GM12878 (cell line): ENCODE results near the gene AK4. TPM values are rescaled to one million over a fixed set of nuclear protein-coding genes. Genes with fewer than 3 reads are reported as not detected.

ENCODE experiments used
- ATAC-seq: fragments of 200-7000 bp; cut with Tn5 transposase; 3 replicates; pipeline ENCODE4 v1.9.1; 2020; ENCODE audit warnings: mild to moderate bottlenecking, moderate library complexity
- BruUV-seq: library from RNA; stranded (reverse); fragments of 400-500 nt; replicated peaks from 2 replicates; lab custom pipeline; 2021; lab: Mats Ljungman, UMichigan
- CTCF ChIA-PET: fragments of 300-600 bp; sonication (Branson Sonifier 250); formaldehyde crosslinking; extraction: SDS; loops from one replicate; lab custom pipeline; 2021; ENCODE audit warnings: inconsistent platforms; lab: Yijun Ruan, JAX
- POLR2A ChIA-PET: fragments of 350-600 bp; formaldehyde crosslinking; extraction: SDS; loops from one replicate; lab custom pipeline; 2021; ENCODE audit warnings: inconsistent platforms; lab: Charles Lee
- RAD21 ChIA-PET: fragments of 300-600 bp; sonication (Branson Sonifier 250); formaldehyde crosslinking; loops from one replicate; lab custom pipeline; 2023; ENCODE audit warnings: antibody characterized with exemption; ENCODE audit not compliant: unreplicated experiment; lab: Charles Lee
- SMC1A ChIA-PET: fragments of 300-600 bp; sonication (Branson Sonifier 250); formaldehyde crosslinking; loops from one replicate; lab custom pipeline; 2023; ENCODE audit not compliant: unreplicated experiment, uncharacterized antibody; lab: Charles Lee
- DNase-seq: peaks from one replicate; pipeline ENCODE4 v3.0.0-alpha.2; 2011; ENCODE audit warnings: low read depth, low spot score
- FAIRE-seq: peaks from 3 replicates; lab custom pipeline; 2011; peaks lifted over from hg19 to GRCh38; lab: Jason Lieb, UNC
- H2AFZ ChIP-seq: 2 replicates; pipeline ENCODE4 v1.6.0; 2011; ENCODE audit warnings: low read depth, low read length, control low read depth; ENCODE audit not compliant: control insufficient read depth
- H3K27ac ChIP-seq: 2 replicates; pipeline ENCODE4 v1.5.1; 2011; ENCODE audit warnings: control low read depth; ENCODE audit not compliant: control insufficient read depth, insufficient read depth
- H3K27me3 ChIP-seq, 2 experiments: replicated peaks in 1 of 2; 2 replicates each; pipeline versions ENCODE4 v1.6.0 to v1.6.1; 2011; ENCODE audit warnings: low read length in 1 of 2; ENCODE audit not compliant: control insufficient read depth in 2 of 2, insufficient read depth in 2 of 2
- H3K36me3 ChIP-seq, 2 experiments: 2 replicates each; pipeline ENCODE4 v1.5.1; 2011; ENCODE audit warnings: low read length in 1 of 2; ENCODE audit not compliant: control insufficient read depth in 2 of 2, insufficient read depth in 2 of 2
- H3K4me1 ChIP-seq: 2 replicates; pipeline ENCODE4 v1.6.1; 2011; ENCODE audit warnings: mild to moderate bottlenecking, low read length, moderate library complexity, mixed read lengths; ENCODE audit not compliant: control insufficient read depth, insufficient read depth
- H3K4me2 ChIP-seq: 2 replicates; pipeline ENCODE4 v1.6.0; 2011; ENCODE audit warnings: control low read depth; ENCODE audit not compliant: control insufficient read depth, insufficient read depth
- H3K4me3 ChIP-seq: fragments of 200-600 bp; sonication (generic); 2 replicates; pipeline ENCODE4 v1.5.1; 2016
- H3K79me2 ChIP-seq: 2 replicates; pipeline ENCODE4 v1.6.0; 2011; ENCODE audit warnings: low read length; ENCODE audit not compliant: control insufficient read depth, insufficient read depth
- H3K9ac ChIP-seq: 2 replicates; pipeline ENCODE4 v1.8.0; 2011; ENCODE audit warnings: low read length, control low read depth, mixed read lengths; ENCODE audit not compliant: control insufficient read depth, insufficient read depth
- H3K9me3 ChIP-seq: replicated peaks from 3 replicates; pipeline ENCODE4 v1.5.1; 2011; ENCODE audit warnings: mild to moderate bottlenecking, low read length; ENCODE audit not compliant: control insufficient read depth, insufficient read depth
- H4K20me1 ChIP-seq: 2 replicates; pipeline ENCODE4 v1.6.0; 2011; ENCODE audit not compliant: control insufficient read depth, insufficient read depth
- CEBPB ChIP-seq, 2 experiments: fragments of 150-350 bp in 1 of 2; IDR thresholded peaks; 2 replicates each; pipeline ENCODE4 v1.6.1; 2012 to 2014; ENCODE audit warnings: low read depth in 2 of 2, low read length in 2 of 2, borderline replicate concordance in 1 of 2, inconsistent platforms in 1 of 2
- IKZF1 ChIP-seq: fragments of 450-650 bp; conservative IDR thresholded peaks from 2 replicates; pipeline ENCODE4 v1.6.1; 2017; ENCODE audit warnings: antibody characterized with exemption, mild to moderate bottlenecking
- MYC ChIP-seq: IDR thresholded peaks from 2 replicates; pipeline ENCODE4 v1.6.1; 2011; ENCODE audit warnings: mild to moderate bottlenecking, low read length, moderate library complexity, inconsistent platforms; ENCODE audit not compliant: insufficient read depth, insufficient replicate concordance, insufficient read length, severe bottlenecking
- SPI1 ChIP-seq: IDR thresholded peaks from 2 replicates; pipeline ENCODE4 v1.6.1; 2011; ENCODE audit warnings: low read depth, mild to moderate bottlenecking, low read length, moderate library complexity, borderline replicate concordance; ENCODE audit not compliant: insufficient read depth
- SRF ChIP-seq, 2 experiments: IDR thresholded peaks; 2 replicates each; pipeline ENCODE4 v1.6.1; 2011; ENCODE audit warnings: low read depth in 2 of 2, low read length in 2 of 2, mild to moderate bottlenecking in 1 of 2, moderate library complexity in 1 of 2
- SUZ12 ChIP-seq: fragments of 200-600 bp; sonication (generic); IDR thresholded peaks from one replicate; pipeline ENCODE4 v1.6.1; 2018; ENCODE audit warnings: antibody characterized with exemption, mild to moderate bottlenecking; ENCODE audit not compliant: unreplicated experiment
- WGBS: methylation state at CpG from one replicate; pipeline ENCODE4 v1.1.6; 2016; ENCODE audit warnings: low lambda C conversion rate; ENCODE audit not compliant: insufficient replicate concordance, insufficient coverage; ENCODE audit errors: missing lambda C conversion rate; 5-methylcytosine and 5-hydroxymethylcytosine counted together
- in situ Hi-C: fragments of 300-500 bp; cut with MboI; formaldehyde crosslinking; loops from 9 replicates; pipeline ENCODE4 v1.14.3; 2018; ENCODE audit warnings: mixed read lengths
- intact Hi-C: fragments of 100-400 bp; cut with micrococcal nuclease; formaldehyde crosslinking; loops from one replicate; pipeline ENCODE4 v1.14.2; 2022; ENCODE audit not compliant: unreplicated experiment
- polyA plus RNA-seq, 11 experiments: library from polyadenylated mRNA; depleted of rRNA in 4 of 11; unstranded in 6 of 11; stranded (reverse) in 5 of 11; fragments of >200 nt; fragmentation: Nextera tagmentation in 4 of 11; fragmentation: Illumina TruSeq in 1 of 11; extraction: Ambion mirVana in 4 of 11; extraction: Trizol in 1 of 11; gene quantifications; 1 replicate in 1 of 11; 2 replicates in 10 of 11; pipeline versions ENCODE4 v1.2.1 to v1.2.3, GENCODE V29; 2011 to 2016; ENCODE audit warnings: inconsistent platforms in 2 of 11, missing spikeins in 2 of 11, low read depth in 1 of 11
- total RNA-seq, 4 experiments: library from RNA; depleted of rRNA in 3 of 4; stranded (reverse); fragments of >200 nt in 3 of 4; fragmentation: Illumina TruSeq in 1 of 4; extraction: Trizol in 1 of 4; gene quantifications; 2 replicates each; pipeline versions ENCODE4 v1.2.1 to v1.2.3, GENCODE V29; 2013 to 2021
- TF ChIP-seq, protein P1 (sequence below): fragments of 150-350 bp; IDR thresholded peaks from 2 replicates; pipeline ENCODE4 v1.6.1; 2014; ENCODE audit warnings: mild to moderate bottlenecking, low read depth, low read length
- TF ChIP-seq, protein P2 (sequence below): fragments of 450-650 bp; IDR thresholded peaks from 2 replicates; pipeline ENCODE4 v1.6.1; 2017; ENCODE audit warnings: mild to moderate bottlenecking, moderate library complexity

AK4 gene
- total and polyA plus RNA-seq, 10 of the 15 experiments (the other 5 are each of a cell fraction or from before 2014, with no cell fraction given), result 23.9 to 161 (median 49.0) TPM

DNA sequence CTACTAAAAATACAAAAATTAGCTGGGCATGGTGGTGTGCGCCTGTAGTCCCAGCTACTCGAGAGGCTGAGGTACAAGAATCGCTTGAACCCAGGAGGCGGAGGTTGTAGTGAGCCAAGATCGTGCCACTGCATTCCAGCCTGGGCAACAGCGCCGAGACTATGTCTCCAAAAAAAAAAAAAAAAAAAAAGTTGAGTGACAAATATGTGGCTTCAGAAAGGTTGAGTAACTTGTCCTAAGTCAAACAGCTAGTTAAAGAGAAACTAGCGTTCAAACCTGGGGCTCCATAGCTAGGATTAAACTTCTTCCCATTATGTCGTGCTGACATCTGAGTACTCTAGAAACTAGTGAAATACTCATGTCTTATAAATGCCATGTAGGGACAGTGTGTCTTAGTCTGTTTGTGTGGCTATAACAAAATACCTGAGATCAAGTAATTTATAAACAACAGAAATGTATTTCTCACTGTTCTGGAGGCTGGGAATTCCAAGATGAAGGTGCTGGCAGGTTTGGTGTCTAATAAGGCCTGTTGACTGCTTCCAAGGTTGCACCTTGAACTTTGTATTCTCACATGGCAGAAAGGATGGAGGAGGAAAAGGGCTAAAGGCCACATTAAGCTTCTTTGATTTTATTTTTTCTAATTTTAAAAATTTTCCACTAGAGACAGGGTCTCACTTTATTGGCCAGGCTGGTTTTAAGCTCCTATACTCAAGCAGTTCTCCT, 12.0 kb downstream of the AK4 start (continued):
- TF ChIP-seq, protein P1, sequence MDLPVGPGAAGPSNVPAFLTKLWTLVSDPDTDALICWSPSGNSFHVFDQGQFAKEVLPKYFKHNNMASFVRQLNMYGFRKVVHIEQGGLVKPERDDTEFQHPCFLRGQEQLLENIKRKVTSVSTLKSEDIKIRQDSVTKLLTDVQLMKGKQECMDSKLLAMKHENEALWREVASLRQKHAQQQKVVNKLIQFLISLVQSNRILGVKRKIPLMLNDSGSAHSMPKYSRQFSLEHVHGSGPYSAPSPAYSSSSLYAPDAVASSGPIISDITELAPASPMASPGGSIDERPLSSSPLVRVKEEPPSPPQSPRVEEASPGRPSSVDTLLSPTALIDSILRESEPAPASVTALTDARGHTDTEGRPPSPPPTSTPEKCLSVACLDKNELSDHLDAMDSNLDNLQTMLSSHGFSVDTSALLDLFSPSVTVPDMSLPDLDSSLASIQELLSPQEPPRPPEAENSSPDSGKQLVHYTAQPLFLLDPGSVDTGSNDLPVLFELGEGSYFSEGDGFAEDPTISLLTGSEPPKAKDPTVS, result no peak
- TF ChIP-seq IKZF1 (no peak), SUZ12 (no peak)

DNA sequence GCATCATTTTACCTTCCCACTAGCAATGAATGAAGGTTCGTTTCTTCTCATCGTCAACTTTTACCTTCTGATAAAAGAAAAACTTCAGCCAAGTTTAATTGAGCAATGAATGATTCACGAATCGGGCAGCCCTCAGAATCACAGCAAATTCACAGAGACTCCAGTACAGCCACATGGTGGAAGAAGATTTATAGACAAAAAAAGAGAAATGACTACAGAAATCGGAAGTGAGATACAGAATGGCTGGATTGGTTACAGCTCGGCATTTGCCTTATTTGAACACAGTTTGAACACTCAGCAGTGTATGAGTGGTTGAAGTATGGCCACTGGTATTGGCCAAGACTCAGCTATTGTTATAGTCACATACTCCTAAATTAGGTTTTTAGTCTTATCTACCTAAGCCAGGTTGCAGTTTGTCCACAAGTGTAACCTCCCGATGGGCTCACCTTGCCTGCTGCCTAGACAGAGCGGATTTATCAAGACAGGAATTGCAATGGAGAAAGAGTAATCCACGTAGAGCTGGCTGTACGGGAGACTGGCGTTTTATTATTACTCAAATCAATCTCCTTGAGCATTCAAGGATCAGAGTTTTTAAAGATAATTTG, 15.3 kb downstream of the AK4 start:
- TF ChIP-seq, protein P2, sequence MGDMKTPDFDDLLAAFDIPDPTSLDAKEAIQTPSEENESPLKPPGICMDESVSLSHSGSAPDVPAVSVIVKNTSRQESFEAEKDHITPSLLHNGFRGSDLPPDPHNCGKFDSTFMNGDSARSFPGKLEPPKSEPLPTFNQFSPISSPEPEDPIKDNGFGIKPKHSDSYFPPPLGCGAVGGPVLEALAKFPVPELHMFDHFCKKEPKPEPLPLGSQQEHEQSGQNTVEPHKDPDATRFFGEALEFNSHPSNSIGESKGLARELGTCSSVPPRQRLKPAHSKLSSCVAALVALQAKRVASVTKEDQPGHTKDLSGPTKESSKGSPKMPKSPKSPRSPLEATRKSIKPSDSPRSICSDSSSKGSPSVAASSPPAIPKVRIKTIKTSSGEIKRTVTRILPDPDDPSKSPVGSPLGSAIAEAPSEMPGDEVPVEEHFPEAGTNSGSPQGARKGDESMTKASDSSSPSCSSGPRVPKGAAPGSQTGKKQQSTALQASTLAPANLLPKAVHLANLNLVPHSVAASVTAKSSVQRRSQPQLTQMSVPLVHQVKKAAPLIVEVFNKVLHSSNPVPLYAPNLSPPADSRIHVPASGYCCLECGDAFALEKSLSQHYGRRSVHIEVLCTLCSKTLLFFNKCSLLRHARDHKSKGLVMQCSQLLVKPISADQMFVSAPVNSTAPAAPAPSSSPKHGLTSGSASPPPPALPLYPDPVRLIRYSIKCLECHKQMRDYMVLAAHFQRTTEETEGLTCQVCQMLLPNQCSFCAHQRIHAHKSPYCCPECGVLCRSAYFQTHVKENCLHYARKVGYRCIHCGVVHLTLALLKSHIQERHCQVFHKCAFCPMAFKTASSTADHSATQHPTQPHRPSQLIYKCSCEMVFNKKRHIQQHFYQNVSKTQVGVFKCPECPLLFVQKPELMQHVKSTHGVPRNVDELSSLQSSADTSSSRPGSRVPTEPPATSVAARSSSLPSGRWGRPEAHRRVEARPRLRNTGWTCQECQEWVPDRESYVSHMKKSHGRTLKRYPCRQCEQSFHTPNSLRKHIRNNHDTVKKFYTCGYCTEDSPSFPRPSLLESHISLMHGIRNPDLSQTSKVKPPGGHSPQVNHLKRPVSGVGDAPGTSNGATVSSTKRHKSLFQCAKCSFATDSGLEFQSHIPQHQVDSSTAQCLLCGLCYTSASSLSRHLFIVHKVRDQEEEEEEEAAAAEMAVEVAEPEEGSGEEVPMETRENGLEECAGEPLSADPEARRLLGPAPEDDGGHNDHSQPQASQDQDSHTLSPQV, result no peak
- TF ChIP-seq MYC (no peak), SPI1 (0 out of 2 replicates have a peak, but pooled peaks have one; percentile 9), CEBPB (IDR thresholded peaks at IDR 0.05; ENCODE audit: borderline replicate concordance in 1 of 2, low read depth in 2 of 2, low read length in 2 of 2) (no peak), SRF (IDR thresholded peaks at IDR 0.05; ENCODE audit: low read depth in 2 of 2, low read length in 2 of 2) (0 out of 4 replicates have a peak, but pooled peaks of 1 of the 2 experiments have one; percentile 10)
- intact Hi-C loops (no loop called here), in situ Hi-C loops (no loop called here)
- H3K4me1 ChIP-seq, result peaks cover 32% of the 10 kb centered on the region
- ChIA-PET SMC1A (interaction anchor here (1.3 to 1.4 kb wide), 2 partner anchors 9 to 49 kb away, joined by 4 to 5 read pairs; no protein-coding TSS in a partner anchor), CTCF (interaction anchor here (1.3 kb wide), 1 partner anchor 12 kb away, joined by 4 read pairs; no protein-coding TSS in a partner anchor), RAD21 (no interaction called here), POLR2A (interaction anchor here (1.2 kb wide), 1 partner anchor 48 kb away, joined by 3 read pairs; no protein-coding TSS in a partner anchor)
- peak overlapping the region; percentile 10; the same call in 1 of the 2 replicates for H3K27ac ChIP-seq
- FAIRE-seq (no peak), DNase-seq (no peak), ATAC-seq (no peak)
- no peaks in the 10 kb centered on the region; the same call in 2 of the 3 replicates for H3K9me3 ChIP-seq
- no peak overlapping the region for H3K9ac ChIP-seq
- no peak overlapping the region for H2AFZ ChIP-seq
- 41% methylated on average over 11 of the region's 11 CpGs for WGBS
- H3K4me2 ChIP-seq, result peak overlapping the region; percentile 9; the same call in 1 of the 2 replicates
- no peaks in the 10 kb centered on the region for H3K27me3 ChIP-seq
- no TSS peak for BruUV-seq
- H3K79me2 ChIP-seq, result peaks cover 77% of the 10 kb centered on the region
- peaks cover 3% of the 10 kb centered on the region; the same call in 1 of the 2 replicates for H4K20me1 ChIP-seq
- H3K4me3 ChIP-seq, result no peak overlapping the region
- 0 out of 4 replicates have a peak, but pooled peaks cover 0 to 3% of the 10 kb centered on the region in 2 experiments for H3K36me3 ChIP-seq
